Dedifferentiated amniotic fluid mesenchymal stem cell (primary cell): ENCODE measurements around the gene GIMAP7.
"Not testable (repeated sequence)": the region's sequence is repeated elsewhere in the genome, so short reads cannot be mapped to it uniquely, and the experiment has no call there.

ENCODE experiments used
- DNase-seq: peaks from one replicate; pipeline ENCODE4 v3.0.0-alpha.2; 2016; ENCODE audit errors: extremely low spot score

GIMAP7 gene

DNA sequence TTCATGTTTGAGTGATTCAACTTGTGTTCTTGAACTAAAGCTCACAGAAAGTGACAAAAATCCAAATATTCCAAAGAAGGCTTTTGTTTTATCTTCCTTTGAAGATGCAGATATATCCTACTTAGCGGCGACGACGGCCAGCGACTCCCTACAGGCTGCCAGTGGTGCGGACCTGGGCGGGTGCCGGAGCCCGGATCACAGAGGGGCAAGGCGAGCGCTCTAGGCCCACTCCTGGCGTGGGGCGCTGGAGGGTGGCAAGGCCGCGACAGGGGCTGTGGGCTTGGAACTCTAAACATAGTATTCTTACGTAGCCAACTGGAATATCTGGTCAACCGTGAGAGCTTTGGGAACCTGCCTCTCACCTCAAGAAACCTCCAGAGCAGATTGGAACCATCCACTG lies 914 bp upstream of the GIMAP7 start:
- no peak for DNase-seq

DNA sequence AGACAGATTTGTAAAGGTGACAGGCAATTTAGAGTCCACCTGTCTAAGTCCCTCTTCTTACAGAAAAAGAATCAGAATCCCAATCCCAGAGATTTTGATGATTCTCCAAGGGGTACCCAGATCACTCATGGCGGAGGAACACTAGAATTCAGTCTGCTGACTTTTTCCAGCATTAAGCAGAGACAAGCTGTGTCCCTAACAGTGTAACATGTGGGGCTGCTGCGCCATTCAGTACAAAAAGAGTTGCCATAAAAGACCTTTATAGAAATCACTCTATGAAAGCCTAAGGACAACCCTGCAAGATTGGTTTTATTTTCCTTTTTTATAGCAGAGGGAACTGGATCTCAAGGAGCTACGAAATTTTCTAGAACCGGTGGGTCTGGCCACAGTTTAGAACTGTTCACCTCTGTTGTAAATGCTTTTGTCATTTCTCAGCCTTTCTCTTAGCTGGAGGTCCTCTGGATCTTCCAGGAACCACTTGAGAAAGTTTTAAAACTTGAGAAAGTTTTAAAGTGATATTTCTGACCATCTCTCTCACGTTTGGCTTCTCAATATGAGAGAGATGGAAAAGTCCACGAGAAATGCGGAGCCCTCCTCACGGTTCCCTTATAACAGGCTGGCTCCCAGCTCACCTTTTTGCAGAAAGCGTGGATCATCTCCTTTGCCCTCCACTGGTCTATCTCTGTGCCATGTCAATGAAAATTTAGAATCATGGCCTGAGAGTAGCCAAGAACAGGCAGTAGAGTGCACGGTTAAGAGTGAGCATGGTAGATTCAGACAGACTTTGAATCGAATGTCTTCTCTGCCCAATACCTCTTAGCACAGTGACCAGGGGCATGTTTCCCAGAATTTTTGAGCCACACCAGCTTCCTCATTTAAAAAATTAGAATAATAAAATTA lies 826 bp downstream of the GIMAP7 start:
- DNase-seq: no peak

DNA sequence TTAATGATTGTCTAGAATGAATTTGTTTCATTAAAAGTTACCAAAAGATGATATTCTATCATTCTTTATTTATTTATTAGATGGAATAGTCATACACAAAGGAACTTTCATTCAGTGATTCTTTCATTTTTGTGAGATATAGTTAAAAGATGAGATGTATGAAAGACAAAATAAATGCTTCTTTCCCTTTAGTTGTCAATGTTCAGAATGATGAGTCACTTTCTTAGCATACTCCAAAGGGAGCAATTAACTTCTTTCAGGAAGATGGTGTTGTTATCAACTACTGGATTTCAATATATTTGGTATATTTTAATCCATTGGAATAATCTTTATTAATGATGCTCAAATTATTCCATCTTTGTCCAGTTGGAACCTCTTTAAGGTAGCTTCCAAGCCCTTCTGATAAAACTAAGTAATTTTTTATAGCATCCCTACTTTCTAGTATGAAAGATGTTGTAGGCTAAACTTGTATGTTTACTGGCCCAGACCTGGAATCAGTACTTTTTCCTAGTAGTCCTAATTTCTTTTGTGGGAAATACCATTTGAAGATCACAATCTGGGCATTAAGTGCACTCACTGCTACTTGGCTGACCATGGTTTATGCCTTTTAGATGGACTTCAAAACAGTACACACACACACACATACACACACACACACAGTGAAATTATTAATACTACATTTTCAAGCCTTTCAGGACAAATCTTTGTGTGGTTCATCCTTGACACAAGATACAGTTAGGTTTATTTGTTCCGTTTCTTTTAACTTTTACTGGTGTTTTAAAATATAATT lies 2.5 kb downstream of the GIMAP7 start:
- DNase-seq: no peak

DNA sequence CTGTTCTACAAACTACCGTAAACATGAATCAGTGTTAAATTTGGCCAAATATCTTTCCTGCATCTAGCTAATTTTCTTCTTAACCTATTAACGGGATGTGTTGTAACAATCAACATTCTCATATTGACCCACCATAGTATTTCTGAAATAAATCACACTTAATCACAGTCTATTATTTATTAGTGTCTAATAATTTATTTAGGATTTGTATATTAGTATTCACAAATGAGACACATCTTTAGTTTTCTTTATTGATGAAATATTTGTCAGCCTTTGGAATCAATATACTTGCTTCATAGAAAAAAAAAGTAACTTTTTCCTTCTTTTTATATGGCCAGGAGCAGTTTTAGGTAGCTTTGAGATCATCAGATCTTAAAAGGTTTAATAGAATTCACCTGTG lies 4.6 kb downstream of the GIMAP7 start:
- no peak for DNase-seq

DNA sequence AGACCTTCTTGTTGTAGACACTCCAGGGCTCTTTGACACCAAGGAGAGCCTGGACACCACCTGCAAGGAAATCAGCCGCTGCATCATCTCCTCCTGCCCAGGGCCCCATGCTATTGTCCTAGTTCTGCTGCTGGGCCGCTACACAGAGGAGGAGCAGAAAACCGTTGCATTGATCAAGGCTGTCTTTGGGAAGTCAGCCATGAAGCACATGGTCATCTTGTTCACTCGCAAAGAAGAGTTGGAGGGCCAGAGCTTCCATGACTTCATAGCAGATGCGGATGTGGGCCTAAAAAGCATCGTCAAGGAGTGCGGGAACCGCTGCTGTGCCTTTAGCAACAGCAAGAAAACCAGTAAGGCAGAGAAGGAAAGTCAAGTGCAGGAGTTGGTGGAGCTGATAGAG lies 5.5 kb downstream of the GIMAP7 start:
- no peak for DNase-seq

DNA sequence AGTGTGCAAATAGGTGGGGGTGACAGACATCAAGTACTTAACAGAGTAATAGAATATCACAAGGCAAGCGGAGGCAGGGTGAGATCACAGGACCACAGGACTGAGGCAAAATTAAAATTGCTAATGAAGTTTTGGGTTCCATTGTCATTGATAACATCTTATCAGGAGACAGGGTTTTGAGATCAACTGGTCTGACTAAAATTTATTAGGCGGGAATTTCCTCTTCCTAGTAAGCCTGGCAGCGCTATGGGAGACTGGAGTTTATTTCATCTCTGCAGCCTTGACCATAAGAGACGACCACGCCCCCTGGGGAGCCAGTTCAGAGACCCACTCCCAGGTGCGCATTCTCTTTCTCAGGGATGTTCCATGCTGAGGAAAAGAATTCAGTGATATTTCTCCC lies 8.3 kb downstream of the GIMAP7 start:
- DNase-seq: not testable (repeated sequence)

DNA sequence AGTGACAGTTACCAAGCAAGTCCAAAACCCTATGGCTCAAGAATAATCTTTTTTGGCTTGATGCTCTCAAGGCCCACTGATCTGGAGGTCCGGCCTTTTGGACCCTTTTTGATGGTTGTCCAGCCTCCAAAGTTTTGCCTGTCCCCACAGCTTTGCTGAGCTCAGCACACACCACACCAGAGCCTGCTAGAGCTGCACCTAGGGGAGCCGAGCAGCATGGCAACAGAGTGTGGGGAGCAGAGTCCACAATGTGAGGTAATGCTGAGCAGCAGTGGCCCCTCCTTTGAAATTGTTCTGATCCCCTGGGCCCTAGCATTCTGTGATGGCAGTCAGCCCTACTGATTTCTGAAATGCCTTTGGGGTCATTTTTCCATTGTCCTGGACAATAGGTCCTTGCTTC lies 9.3 kb downstream of the GIMAP7 start:
- DNase-seq: no peak

DNA sequence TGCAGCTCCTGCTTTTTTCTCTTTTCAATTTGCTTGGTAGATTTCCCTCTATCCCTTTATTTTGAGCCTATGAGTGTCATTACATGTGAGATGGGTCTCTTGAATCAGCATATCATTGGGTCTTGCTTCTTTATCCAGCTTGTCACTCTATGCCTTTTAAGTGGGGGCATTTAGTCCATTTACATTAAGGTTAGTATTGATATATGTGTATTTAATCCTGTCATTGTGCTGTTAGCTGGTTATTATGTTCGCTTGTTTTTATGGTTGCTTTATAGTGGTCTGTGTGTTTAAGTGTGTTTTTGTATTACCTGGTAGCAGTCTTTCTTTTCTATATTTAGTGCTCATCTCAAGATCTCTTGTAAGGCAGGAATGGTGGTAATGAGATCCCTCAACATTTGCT lies 17.0 kb downstream of the GIMAP7 start:
- DNase-seq: no peak

DNA sequence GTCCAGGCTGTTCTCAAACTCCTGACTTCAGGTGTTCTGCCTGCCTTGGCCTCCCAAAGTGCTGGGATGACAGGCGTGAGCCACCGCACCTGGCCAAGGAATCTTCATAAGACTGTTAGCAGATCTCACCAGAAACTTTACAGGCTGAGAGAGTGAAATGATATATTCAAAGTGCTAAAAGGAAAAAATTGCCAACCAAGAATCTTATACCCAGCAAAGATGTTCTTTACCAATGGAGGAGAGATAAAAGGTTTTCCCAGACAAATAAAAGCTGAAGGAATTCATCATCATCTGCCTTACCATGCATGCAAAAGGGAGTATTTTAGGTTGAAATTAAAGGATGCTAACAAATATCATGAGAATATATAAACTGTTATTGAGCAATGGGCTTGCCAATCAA lies 23.6 kb downstream of the GIMAP7 start:
- DNase-seq: no peak

DNA sequence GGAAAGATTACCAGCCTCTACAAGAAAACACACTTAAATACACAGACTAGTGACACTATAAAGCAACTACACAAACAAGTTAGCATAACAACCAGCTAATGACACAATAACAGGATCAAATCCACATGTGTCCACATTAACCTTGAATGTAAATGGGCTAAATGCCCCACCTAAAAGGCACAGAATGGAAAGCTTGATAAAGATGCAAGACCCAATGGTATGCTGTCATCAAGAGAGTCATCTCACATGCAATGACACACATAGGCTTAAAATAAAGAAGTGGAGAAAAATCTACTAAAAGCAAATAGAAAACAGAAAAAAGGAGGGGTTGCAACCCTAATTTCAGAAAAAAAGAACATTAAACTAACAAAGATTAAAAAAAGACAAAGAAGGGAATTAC lies 38.5 kb downstream of the GIMAP7 start:
- no peak for DNase-seq

DNA sequence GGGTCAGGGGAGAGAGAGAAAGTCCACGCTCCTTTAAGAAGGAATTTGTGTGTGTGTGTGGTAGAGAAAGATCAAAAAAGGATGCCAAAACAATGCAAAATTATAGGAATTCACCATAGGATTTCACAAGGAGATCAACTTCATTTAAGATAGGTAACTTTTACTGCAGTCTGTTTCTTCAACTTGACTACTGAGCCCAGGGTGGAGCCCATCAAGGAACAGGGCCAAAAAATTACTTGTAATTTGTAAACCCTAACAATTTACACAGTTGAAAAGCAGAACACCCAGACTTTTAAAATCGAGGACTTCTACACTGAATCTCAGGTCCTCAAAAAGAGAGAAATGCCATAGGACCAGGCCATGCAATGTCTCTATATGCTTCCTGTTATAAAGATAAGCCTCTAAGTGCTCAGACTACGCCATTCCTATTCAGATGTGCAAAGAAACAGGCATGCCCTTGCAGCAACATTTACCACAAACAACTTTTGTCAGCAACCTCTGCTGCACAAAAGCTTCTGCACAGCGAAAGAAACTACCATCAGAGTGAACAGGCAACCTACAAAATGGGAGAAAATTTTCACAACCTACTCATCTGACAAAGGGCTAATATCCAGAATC lies 42.0 kb downstream of the GIMAP7 start:
- no peak for DNase-seq

DNA sequence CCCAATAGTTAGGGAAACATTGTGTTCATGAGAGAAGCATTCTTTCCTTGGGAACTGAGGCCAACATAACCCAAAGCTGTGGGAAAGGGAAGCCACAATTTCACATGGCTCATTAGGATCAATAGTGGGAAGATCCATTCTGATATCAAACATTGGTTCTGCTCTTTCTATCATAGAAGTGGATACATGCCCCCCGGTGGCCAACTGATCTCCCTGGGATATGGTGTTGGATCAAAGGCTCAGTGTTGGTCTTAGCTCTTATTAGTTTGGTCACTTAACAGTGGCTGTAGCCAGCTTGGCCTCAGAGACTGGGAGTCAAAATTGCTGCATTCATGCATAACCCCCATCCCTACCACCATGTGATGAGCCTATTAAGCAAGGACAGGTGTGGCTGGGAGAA lies 45.8 kb downstream of the GIMAP7 start:
- DNase-seq: no peak

DNA sequence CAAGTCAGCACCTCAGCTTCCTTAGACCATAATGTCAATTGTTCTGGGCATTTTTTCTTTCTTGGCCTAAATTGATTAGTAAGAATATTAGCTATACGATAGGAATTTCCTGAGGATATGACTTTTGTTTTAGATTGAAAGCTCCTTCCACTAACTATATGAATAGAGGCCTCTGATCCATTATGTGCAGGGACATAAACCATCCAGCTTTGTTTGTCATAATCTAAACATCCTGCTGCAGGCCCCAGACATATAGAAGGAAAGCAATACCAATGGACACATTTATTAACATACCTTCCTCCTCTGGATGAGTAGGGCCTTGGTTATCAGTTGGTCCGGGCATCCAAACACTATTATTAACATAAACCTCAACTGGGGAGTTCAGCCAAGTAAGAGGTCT lies 48.2 kb downstream of the GIMAP7 start:
- DNase-seq: no peak

DNA sequence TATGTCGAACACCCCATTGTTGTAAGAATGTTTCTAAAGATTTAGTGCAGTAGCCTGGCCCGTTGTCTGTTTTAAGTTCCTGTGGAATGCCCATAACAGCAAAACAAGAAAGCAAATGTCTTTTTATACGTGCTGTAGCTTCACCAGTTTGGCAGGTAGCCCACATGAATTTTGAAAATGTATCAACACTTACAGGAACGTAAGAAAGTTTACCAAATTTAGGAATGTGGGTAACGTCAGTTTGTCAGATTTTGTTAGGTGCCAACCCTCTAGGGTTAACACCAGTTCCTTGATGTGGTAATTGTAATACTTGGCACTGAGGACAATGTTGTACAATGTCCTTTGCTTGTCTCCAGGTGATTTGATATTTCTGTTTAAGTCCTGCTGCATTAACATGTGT lies 49.3 kb downstream of the GIMAP7 start:
- no peak for DNase-seq

DNA sequence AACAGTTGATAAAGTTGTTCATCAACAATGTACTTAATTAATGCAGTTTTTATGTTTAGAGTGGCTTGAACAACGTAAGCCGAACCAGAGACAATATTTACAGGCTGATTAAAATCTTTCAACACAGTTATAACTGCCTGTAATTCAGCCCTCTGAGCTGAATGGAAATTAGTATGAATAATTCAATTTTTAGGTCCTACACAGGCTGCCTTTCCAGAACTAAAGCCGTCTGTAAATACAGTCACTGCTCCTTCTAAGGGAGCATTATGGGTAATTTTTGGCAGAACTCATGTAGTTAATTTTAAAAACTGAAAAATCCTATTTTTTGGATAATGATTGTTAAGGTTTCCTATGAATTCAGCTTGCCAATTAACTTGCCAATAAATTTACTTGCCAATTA lies 49.9 kb downstream of the GIMAP7 start:
- no peak for DNase-seq

DNA sequence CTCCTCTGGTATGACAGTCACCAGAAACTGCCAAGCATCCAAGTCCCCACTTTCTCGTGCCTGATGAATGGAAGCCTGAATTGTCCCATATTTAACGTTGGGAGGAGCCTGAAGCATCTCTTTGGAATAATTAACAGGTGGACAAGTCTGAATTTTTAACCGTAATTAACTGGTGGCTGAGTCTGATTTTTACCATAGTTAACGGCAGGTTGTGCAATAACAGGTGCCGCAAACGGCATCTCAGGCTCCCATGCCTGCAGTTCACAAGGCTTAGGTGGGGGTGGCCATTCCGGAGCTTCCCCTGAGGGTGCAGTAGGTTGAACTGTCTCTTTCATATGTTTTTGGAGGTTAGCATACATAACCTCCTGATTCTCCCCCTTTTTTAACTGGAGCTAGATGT lies 50.6 kb downstream of the GIMAP7 start:
- DNase-seq: no peak

DNA sequence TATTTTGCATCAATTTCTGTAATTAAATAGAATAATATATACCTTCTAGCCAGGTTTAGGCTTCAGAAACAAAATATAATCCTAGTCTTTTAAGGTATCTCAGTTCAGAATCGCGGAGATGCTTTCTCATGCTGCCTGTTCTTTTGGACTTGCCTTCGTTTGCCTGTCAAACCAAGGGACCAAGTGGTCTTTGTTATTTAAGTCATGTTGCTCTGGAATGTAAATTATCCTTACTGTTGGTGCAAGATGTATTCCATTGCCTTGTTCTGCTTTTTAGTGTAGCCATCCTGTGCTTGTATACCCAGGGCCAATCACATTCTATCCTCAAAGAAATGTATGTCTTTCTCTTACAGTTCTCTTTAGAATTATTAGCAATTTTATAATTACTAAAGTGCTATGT lies 51.5 kb downstream of the GIMAP7 start:
- DNase-seq: no peak

DNA sequence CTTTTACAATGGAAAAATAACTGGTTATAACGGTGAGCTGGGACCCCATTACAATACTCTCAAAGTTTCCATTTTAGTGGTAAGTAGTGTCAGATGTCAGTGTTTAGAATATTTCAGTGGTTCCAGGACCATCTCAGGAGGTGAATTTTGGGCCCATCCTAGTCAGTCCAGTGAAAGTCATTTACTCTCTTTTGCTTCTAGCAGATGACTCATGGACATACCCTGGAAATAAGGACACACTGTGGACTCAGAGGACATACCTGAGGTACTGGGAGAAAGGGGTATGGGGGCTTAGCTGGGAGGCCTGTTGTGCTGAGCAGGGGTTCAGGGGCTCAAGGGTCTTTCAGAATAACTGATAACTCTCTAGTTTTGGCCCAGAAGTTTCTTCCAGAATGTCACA lies 51.9 kb downstream of the GIMAP7 start:
- DNase-seq: no peak

DNA sequence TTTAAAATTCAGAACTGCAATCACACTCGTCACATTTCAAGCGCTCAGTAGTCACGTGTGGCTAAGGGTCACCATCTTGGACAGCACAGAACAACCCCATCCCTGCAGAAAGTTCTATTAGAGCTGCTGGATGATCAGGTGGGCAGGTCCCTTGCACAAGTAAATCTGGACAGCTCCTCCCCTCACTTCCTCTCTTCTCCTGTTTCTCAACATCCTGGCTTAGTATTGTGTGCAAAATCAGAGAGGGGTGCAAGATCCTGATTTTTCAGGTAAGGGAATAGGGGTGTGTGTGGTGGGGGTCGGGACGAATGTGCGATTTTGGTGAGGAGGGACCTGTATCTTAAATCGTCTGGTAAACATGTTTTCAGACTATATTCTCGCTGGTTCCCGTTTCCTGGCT lies 52.5 kb downstream of the GIMAP7 start, which contains the start of gene GIMAP4:
GIMAP4 (plus strand) TSS at position 222 of the 400 bp plus-strand sequence. CDS start 2,512 bp downstream, outside the sequence.
- DNase-seq: no peak

DNA sequence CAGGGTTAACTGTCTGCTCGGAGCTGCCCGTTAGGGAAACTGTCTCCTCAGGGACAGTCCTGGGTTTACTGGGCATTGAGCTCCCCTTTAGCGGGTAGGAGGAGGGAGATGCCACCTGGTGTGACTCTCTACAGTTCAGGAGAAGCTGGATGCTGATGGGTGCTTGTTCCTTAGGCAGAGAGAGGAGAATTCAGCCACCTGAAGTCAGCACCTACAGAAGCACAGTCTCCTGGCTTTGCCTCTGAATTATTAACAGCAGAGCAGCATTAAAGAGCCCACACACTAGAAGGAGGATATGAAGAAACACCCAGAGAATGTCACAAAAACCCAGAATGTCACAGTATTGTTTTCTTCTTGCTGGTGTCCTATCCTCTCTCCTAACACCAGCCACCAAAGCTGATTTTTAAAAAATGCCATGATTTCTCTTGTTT lies 53.2 kb downstream of the GIMAP7 start:
- no peak for DNase-seq

DNA sequence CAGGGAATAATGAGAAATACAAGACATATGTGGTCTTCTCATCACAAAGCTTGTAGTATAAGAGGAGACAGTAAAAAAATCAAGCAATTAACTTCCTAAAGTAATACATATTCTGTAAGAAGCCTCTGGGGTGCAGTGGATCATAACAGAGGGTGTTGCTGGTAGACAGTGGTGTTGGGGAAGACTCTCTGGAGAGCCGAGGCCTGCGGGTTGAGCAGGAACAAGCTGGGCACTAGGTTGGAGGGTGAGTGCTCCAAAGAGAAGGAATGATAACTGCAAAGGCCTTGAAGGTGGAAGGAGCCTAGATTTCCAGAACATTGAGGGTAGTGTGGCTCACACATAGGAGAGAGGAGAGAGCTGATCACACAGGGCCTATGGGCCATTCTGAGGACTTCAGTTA lies 54.0 kb downstream of the GIMAP7 start:
- DNase-seq: peak; percentile 13

DNA sequence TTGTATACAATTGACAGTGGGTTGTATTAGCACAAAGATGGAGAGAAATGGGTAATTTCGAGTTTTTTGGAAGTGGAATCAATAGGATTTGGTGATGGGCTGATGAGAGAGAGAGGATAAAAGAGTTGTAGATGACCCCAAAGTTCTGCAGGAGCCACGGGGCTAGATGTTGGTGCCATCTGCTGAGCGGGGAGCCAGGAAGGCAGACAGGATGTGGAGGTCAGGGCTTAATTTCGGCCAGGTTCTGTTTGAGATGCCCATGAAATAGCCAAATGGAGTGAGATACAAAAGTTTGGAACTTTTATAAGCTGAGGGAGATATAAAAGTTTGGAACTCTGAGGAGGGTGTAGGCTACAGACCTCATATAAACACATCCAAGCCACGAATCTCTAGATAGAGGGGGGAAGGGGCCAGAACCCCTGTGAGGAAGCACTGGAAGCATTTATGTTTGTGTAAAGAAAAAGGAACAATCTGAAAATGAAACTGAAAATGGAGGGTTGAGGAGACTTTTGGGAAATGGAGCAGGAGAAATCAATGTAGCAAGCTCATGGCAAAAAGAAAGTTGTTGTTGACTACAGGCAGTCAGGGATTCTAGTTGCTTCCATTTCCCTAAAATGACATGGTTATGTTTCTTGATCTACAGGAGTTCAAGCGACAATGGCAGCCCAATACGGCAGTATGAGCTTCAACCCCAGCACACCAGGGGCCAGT lies 54.7 kb downstream of the GIMAP7 start:
- DNase-seq: peak; percentile 11
